Tibial artery (tissue), 4 donors: ENCODE data around the gene MYD88.

ENCODE experiments used
- DNase-seq, 2 donors: peaks; one replicate each; pipeline ENCODE4 v3.0.0-alpha.2; 2019
- H3K27ac ChIP-seq, 2 donors: fragments of 200-600 bp; sonication (generic) in 1 of 2; 1 replicate in 1 of 2; 2 replicates in 1 of 2; pipeline ENCODE4 v1.5.1; 2018 to 2019; ENCODE audit warnings: mild to moderate bottlenecking in 1 of 2
- H3K27me3 ChIP-seq, 2 donors: fragments of 200-600 bp; sonication (generic) in 1 of 2; one replicate each; pipeline versions ENCODE4 v1.5.1 to v1.6.0; 2016 to 2019
- H3K36me3 ChIP-seq, 3 donors: fragments of 200-600 bp; sonication (generic) in 2 of 3; one replicate each; pipeline ENCODE4 v1.5.1; 2016 to 2019; ENCODE audit warnings: mild to moderate bottlenecking in 2 of 3
- H3K4me1 ChIP-seq, 4 donors: fragments of 200-600 bp; sonication (generic) in 2 of 4; 1 replicate in 3 of 4; 2 replicates in 1 of 4; pipeline ENCODE4 v1.5.1; 2016 to 2019
- H3K4me3 ChIP-seq, 2 donors: fragments of 200-600 bp; sonication (generic) in 1 of 2; 1 replicate in 1 of 2; 2 replicates in 1 of 2; pipeline ENCODE4 v1.5.1; 2018 to 2019; ENCODE audit warnings: mild to moderate bottlenecking in 2 of 2
- H3K9me3 ChIP-seq, 3 donors: fragments of 200-600 bp; sonication (generic) in 1 of 3; one replicate each; pipeline ENCODE4 v1.5.1; 2016 to 2019
- CTCF ChIP-seq, 2 experiments: fragments of 200-600 bp in 1 of 2; fragments of 450-650 bp in 1 of 2; IDR thresholded peaks; one replicate each; pipeline ENCODE4 v1.5.1; 2017 to 2019; ENCODE audit warnings: antibody characterized with exemption in 2 of 2, mild to moderate bottlenecking in 1 of 2, moderate library complexity in 1 of 2
- intact Hi-C: fragments of 100-400 bp; cut with DNase I; formaldehyde crosslinking; loops from one replicate; pipeline ENCODE4 v1.15.0; 2023; ENCODE audit warnings: low total_unique reads

The MYD88 gene

GRCh38 chr3:38146504-38146903, 8.0 kb downstream of the MYD88 start:
- intact Hi-C loops: no loop called here
- no peak for DNase-seq
- TF ChIP-seq CTCF (IDR thresholded peaks at IDR 0.05): no peak
- no peaks in the 10 kb centered on the region for H3K27me3 ChIP-seq
- no peak overlapping the region for H3K27ac ChIP-seq
- peaks cover 4 to 12% (median 12%) of the 10 kb centered on the region in 3 donors for H3K36me3 ChIP-seq
- H3K9me3 ChIP-seq: no peaks in the 10 kb centered on the region
- no peak overlapping the region for H3K4me3 ChIP-seq
- H3K4me1 ChIP-seq: no peaks in the 10 kb centered on the region

GRCh38 chr3:38147421-38147820, 9.0 kb downstream of the MYD88 start:
- H3K4me1 ChIP-seq: no peaks in the 10 kb centered on the region
- no peak for TF ChIP-seq CTCF (IDR thresholded peaks at IDR 0.05)
- intact Hi-C loops: no loop called here
- no peak overlapping the region for H3K27ac ChIP-seq
- no peaks in the 10 kb centered on the region for H3K27me3 ChIP-seq
- H3K9me3 ChIP-seq: no peaks in the 10 kb centered on the region
- H3K36me3 ChIP-seq: peaks cover 0 to 3% (median 3%) of the 10 kb centered on the region in 3 donors
- no peak overlapping the region for H3K4me3 ChIP-seq
- no peak for DNase-seq

DNA sequence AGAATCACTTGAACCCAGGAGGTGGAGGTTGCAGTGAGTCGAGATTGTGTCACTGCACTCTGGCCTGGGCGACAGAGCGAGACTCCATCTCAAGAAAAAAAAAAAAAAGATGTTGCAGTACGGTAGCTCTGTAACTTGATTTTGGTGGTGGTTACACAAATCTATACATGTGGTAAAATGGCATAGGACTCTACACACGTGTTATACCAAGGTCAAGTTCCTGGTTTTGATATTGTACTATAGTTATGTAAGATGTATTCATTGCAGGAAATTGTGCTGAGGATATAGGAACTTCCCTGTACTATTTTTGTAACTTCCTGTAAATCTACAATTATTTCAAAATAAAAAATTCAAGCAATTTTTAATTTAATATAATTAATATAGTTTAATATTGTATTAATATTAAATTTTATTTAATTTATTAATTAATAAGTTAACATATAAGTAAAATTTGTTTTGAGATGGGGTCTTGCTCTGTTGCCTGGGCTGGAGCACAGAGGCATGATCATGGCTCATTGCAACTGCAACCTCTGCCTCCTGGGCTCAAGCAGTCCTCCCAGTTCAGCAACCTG, 9.9 kb downstream of the MYD88 start:
- no peaks in the 10 kb centered on the region for H3K4me1 ChIP-seq
- no peak overlapping the region for H3K27ac ChIP-seq
- H3K4me3 ChIP-seq: no peak overlapping the region
- DNase-seq: no peak
- TF ChIP-seq CTCF (IDR thresholded peaks at IDR 0.05): no peak
- no peaks in the 10 kb centered on the region for H3K9me3 ChIP-seq
- intact Hi-C loops: no loop called here
- H3K27me3 ChIP-seq: no peaks in the 10 kb centered on the region
- H3K36me3 ChIP-seq: no peaks in the 10 kb centered on the region

- Histone ChIP-seq H3K9me3 (no peaks in the 10 kb centered on the region), H3K27ac (no peak overlapping the region), H3K27me3 (no peaks in the 10 kb centered on the region), H3K4me3 (no peak overlapping the region), H3K36me3 (no peaks in the 10 kb centered on the region), H3K4me1 (no peaks in the 10 kb centered on the region)
- DNase-seq: no peak
- TF ChIP-seq CTCF (IDR thresholded peaks at IDR 0.05): no peak
- intact Hi-C loops: no loop called here
Observed at GRCh38 chr3:38149708-38150107, 11.2 kb downstream of the MYD88 start.

- no peak overlapping the region for H3K27ac ChIP-seq
- intact Hi-C loops: no loop called here
- no peak overlapping the region for H3K4me3 ChIP-seq
- H3K4me1 ChIP-seq: no peaks in the 10 kb centered on the region
- no peak for TF ChIP-seq CTCF (IDR thresholded peaks at IDR 0.05)
- no peak for DNase-seq
- no peaks in the 10 kb centered on the region for H3K36me3 ChIP-seq
- no peaks in the 10 kb centered on the region for H3K9me3 ChIP-seq
- H3K27me3 ChIP-seq: no peaks in the 10 kb centered on the region
Observed at GRCh38 chr3:38150780-38151528, 12.5 kb downstream of the MYD88 start.
